ENCODE data around the gene TNIP1. TPM values are rescaled to one million over a fixed set of nuclear protein-coding genes. Genes with fewer than 3 reads are reported as not detected.
A peak's percentile ranks its signal among the peaks of the same experiment; 100 is the strongest.

TNIP1 gene
- total RNA-seq, 2 experiments from 2014 or later: 127 TPM

GRCh38 chr5:151079838-151080612, 809 bp downstream of the TNIP1 start:
- CTCF ChIA-PET: interaction anchor here (0.6 to 2.6 kb wide), 8 partner anchors 10 to 1771 kb away, joined by 3 to 13 read pairs (median 4); no protein-coding TSS in a partner anchor
- DNase-seq: no peak
- no peaks in the 10 kb centered on the region for H3K9me3 Mint-ChIP-seq

GRCh38 chr5:151078490-151079262, 2.2 kb downstream of the TNIP1 start:
- Mint-ChIP-seq H3K27me3 (no peaks in the 10 kb centered on the region), H3K9me3 (no peaks in the 10 kb centered on the region), H3K4me1 (peaks cover 67% of the 10 kb centered on the region), H3K27ac (peak overlapping the region; percentile 85), H3K4me3 (peak overlapping the region; percentile 83), H3K36me3 (ENCODE audit: low read depth) (peaks cover 43% of the 10 kb centered on the region)
- ChIA-PET CTCF (interaction anchor here (0.8 to 1.4 kb wide), 5 partner anchors 12 to 295 kb away, joined by 3 to 6 read pairs (median 4); no protein-coding TSS in a partner anchor), POLR2A (no interaction called here)
- DNase-seq: peak; percentile 68

More at GRCh38 chr5:151079838-151080612, 809 bp downstream of the TNIP1 start:
- H3K36me3 Mint-ChIP-seq (ENCODE audit: low read depth): peaks cover 37% of the 10 kb centered on the region
- POLR2A ChIA-PET: no interaction called here
- H3K27me3 Mint-ChIP-seq: no peaks in the 10 kb centered on the region
- H3K27ac Mint-ChIP-seq: peak overlapping the region; percentile 87
- peak overlapping the region; percentile 83 for H3K4me3 Mint-ChIP-seq
- peaks cover 77% of the 10 kb centered on the region for H3K4me1 Mint-ChIP-seq

- ChIA-PET CTCF (no interaction called here), POLR2A (no interaction called here)
- DNase-seq: no peak
These were observed 2.9 kb downstream of the TNIP1 start for GRCh38 chr5:151077967-151078366.

GRCh38 chr5:151077419-151077818, 3.4 kb downstream of the TNIP1 start:
- H3K36me3 Mint-ChIP-seq (ENCODE audit: low read depth): peaks cover 48% of the 10 kb centered on the region
- POLR2A ChIA-PET: no interaction called here

More at GRCh38 chr5:151077967-151078366, 2.9 kb downstream of the TNIP1 start:
- Mint-ChIP-seq H3K27me3 (no peaks in the 10 kb centered on the region), H3K4me3 (peak overlapping the region; percentile 83), H3K36me3 (ENCODE audit: low read depth) (peaks cover 48% of the 10 kb centered on the region), H3K27ac (peak overlapping the region; percentile 85), H3K9me3 (no peaks in the 10 kb centered on the region), H3K4me1 (peaks cover 60% of the 10 kb centered on the region)

GRCh38 chr5:151076616-151077015, 4.2 kb downstream of the TNIP1 start:
- Mint-ChIP-seq H3K9me3 (no peaks in the 10 kb centered on the region), H3K4me3 (no peak overlapping the region), H3K4me1 (peaks cover 57% of the 10 kb centered on the region), H3K36me3 (ENCODE audit: low read depth) (peaks cover 49% of the 10 kb centered on the region), H3K27ac (no peak overlapping the region), H3K27me3 (no peaks in the 10 kb centered on the region)
- no peak for DNase-seq
- ChIA-PET POLR2A (no interaction called here), CTCF (interaction anchor here (1.3 kb wide), 1 partner anchor 12 kb away, joined by 3 read pairs; no protein-coding TSS in a partner anchor)

More at GRCh38 chr5:151077419-151077818, 3.4 kb downstream of the TNIP1 start:
- Mint-ChIP-seq H3K9me3 (no peaks in the 10 kb centered on the region), H3K4me3 (no peak overlapping the region), H3K27me3 (no peaks in the 10 kb centered on the region), H3K27ac (no peak overlapping the region), H3K4me1 (peaks cover 57% of the 10 kb centered on the region)
- CTCF ChIA-PET: no interaction called here
- no peak for DNase-seq

- Mint-ChIP-seq H3K27me3 (no peaks in the 10 kb centered on the region), H3K4me1 (peaks cover 64% of the 10 kb centered on the region), H3K9me3 (no peaks in the 10 kb centered on the region), H3K36me3 (ENCODE audit: low read depth) (peaks cover 52% of the 10 kb centered on the region), H3K4me3 (no peak overlapping the region), H3K27ac (no peak overlapping the region)
- POLR2A ChIA-PET: no interaction called here
- no peak for DNase-seq
- CTCF ChIA-PET: interaction anchor here (0.7 to 1.5 kb wide), 4 partner anchors 11 to 30 kb away, joined by 3 to 6 read pairs (median 3); no protein-coding TSS in a partner anchor
These were observed 5.0 kb downstream of the TNIP1 start for GRCh38 chr5:151075698-151076331.

GRCh38 chr5:151074557-151074956, 6.3 kb downstream of the TNIP1 start:
- peaks cover 71% of the 10 kb centered on the region for H3K4me1 Mint-ChIP-seq
- H3K27me3 Mint-ChIP-seq: no peaks in the 10 kb centered on the region
- peaks cover 53% of the 10 kb centered on the region for H3K36me3 Mint-ChIP-seq (ENCODE audit: low read depth)
- DNase-seq: no peak
- ChIA-PET POLR2A (no interaction called here), CTCF (interaction anchor here (1.4 kb wide), 1 partner anchor 11 kb away, joined by 3 read pairs; no protein-coding TSS in a partner anchor)
- no peak overlapping the region for H3K27ac Mint-ChIP-seq
- no peaks in the 10 kb centered on the region for H3K9me3 Mint-ChIP-seq
- H3K4me3 Mint-ChIP-seq: no peak overlapping the region

GRCh38 chr5:151073280-151073679, 7.6 kb downstream of the TNIP1 start:
- POLR2A ChIA-PET: no interaction called here
- Mint-ChIP-seq H3K4me3 (no peak overlapping the region), H3K4me1 (peaks cover 71% of the 10 kb centered on the region), H3K27me3 (no peaks in the 10 kb centered on the region), H3K27ac (no peak overlapping the region), H3K9me3 (no peaks in the 10 kb centered on the region), H3K36me3 (ENCODE audit: low read depth) (peaks cover 47% of the 10 kb centered on the region)
- CTCF ChIA-PET: interaction anchor here (2.0 kb wide), 1 partner anchor 8 kb away, joined by 5 read pairs; the partner anchor contains the start of gene TNIP1
- no peak for DNase-seq

GRCh38 chr5:151072630-151073025, 8.2 kb downstream of the TNIP1 start:
- no peaks in the 10 kb centered on the region for H3K9me3 Mint-ChIP-seq
- peaks cover 47% of the 10 kb centered on the region for H3K36me3 Mint-ChIP-seq (ENCODE audit: low read depth)
- no peak overlapping the region for H3K4me3 Mint-ChIP-seq
- H3K27ac Mint-ChIP-seq: peak overlapping the region; percentile 44
- ChIA-PET CTCF (interaction anchor here (1.1 to 2.0 kb wide), 3 partner anchors 9 to 109 kb away, joined by 3 to 5 read pairs (median 3); partner anchors contain the start of gene TNIP1), POLR2A (no interaction called here)
- H3K27me3 Mint-ChIP-seq: no peaks in the 10 kb centered on the region
- peaks cover 71% of the 10 kb centered on the region for H3K4me1 Mint-ChIP-seq
- no peak for DNase-seq

- peaks cover 46% of the 10 kb centered on the region for H3K36me3 Mint-ChIP-seq (ENCODE audit: low read depth)
- CTCF ChIA-PET: interaction anchor here (0.8 to 2.0 kb wide), 7 partner anchors 9 to 109 kb away, joined by 3 to 5 read pairs (median 4); partner anchors contain the start of gene TNIP1
- H3K27me3 Mint-ChIP-seq: no peaks in the 10 kb centered on the region
- peak overlapping the region; percentile 44 for H3K27ac Mint-ChIP-seq
- no peak for DNase-seq
- POLR2A ChIA-PET: no interaction called here
- H3K9me3 Mint-ChIP-seq: no peaks in the 10 kb centered on the region
- peaks cover 71% of the 10 kb centered on the region for H3K4me1 Mint-ChIP-seq
- H3K4me3 Mint-ChIP-seq: no peak overlapping the region
These were observed 8.8 kb downstream of the TNIP1 start for GRCh38 chr5:151071848-151072629.

- Mint-ChIP-seq H3K36me3 (ENCODE audit: low read depth) (peaks cover 41% of the 10 kb centered on the region), H3K4me3 (no peak overlapping the region), H3K4me1 (peaks cover 69% of the 10 kb centered on the region), H3K27me3 (no peaks in the 10 kb centered on the region), H3K9me3 (no peaks in the 10 kb centered on the region), H3K27ac (no peak overlapping the region)
- ChIA-PET POLR2A (no interaction called here), CTCF (interaction anchor here (0.8 to 1.7 kb wide), 8 partner anchors 8 to 110 kb away, joined by 3 to 5 read pairs (median 4); partner anchors contain the start of gene TNIP1)
- no peak for DNase-seq
These were observed 9.8 kb downstream of the TNIP1 start for GRCh38 chr5:151071021-151071420.

GRCh38 chr5:151070449-151070848, 10.4 kb downstream of the TNIP1 start:
- ChIA-PET POLR2A (no interaction called here), CTCF (interaction anchor here (0.8 to 3.0 kb wide), 8 partner anchors 11 to 224 kb away, joined by 3 to 11 read pairs (median 3); partner anchors contain the start of genes IRGM and TNIP1)
- Mint-ChIP-seq H3K36me3 (ENCODE audit: low read depth) (peaks cover 40% of the 10 kb centered on the region), H3K4me3 (no peak overlapping the region), H3K9me3 (no peaks in the 10 kb centered on the region), H3K4me1 (peaks cover 69% of the 10 kb centered on the region), H3K27ac (no peak overlapping the region), H3K27me3 (no peaks in the 10 kb centered on the region)
- no peak for DNase-seq

Measured in activated CD4-positive, alpha-beta T cell treated with anti-CD3 and anti-CD28 coated beads, Interleukin-2, amount 10 ng/mL, durations not matched to agents 7 days and 5 days (primary cell).